OCI-LY7 (cell line): ENCODE measurements around the gene TXLNG.

ENCODE experiments used
- CTCF ChIP-seq: fragments of 200-600 bp; sonication (generic); conservative IDR thresholded peaks from 2 replicates; pipeline ENCODE4 v1.5.1; 2014; ENCODE audit warnings: mild to moderate bottlenecking, antibody characterized with exemption, low read length, moderate library complexity, mixed read lengths
- EZH2phosphoT487 ChIP-seq: fragments of 200-600 bp; sonication (generic); IDR thresholded peaks from 2 replicates; pipeline ENCODE4 v1.6.1; 2018; ENCODE audit warnings: low read depth, borderline replicate concordance, mild to moderate bottlenecking, mixed run types, antibody characterized with exemption, low read length, moderate library complexity, mixed read lengths

- TF ChIP-seq CTCF: no peak
- no peak for TF ChIP-seq EZH2phosphoT487
Measured at GRCh38 chrX:16754019-16754418, 32.2 kb upstream of the TXLNG start.
